ENCODE measurements around the gene XIAP.

DNA sequence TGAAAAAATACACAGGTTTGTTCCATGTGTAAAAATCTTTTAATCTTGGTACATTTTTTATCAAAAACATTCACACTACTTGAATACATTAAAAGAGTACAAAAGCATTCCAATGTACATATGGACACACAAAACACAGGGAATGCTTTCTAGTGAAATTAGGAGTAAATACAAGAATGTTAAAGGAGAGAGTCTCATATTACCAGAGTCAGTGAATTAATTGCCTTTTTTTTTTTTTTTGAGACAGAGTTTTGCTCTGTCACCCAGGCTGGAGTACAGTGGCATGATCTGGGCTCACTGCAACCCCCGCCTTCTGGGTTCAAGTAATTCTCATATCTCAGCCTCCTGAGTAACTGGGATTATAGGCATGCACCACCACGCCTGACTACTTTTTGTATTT lies 17.0 kb downstream of the XIAP start:
- TF ChIP-seq, protein P1, sequence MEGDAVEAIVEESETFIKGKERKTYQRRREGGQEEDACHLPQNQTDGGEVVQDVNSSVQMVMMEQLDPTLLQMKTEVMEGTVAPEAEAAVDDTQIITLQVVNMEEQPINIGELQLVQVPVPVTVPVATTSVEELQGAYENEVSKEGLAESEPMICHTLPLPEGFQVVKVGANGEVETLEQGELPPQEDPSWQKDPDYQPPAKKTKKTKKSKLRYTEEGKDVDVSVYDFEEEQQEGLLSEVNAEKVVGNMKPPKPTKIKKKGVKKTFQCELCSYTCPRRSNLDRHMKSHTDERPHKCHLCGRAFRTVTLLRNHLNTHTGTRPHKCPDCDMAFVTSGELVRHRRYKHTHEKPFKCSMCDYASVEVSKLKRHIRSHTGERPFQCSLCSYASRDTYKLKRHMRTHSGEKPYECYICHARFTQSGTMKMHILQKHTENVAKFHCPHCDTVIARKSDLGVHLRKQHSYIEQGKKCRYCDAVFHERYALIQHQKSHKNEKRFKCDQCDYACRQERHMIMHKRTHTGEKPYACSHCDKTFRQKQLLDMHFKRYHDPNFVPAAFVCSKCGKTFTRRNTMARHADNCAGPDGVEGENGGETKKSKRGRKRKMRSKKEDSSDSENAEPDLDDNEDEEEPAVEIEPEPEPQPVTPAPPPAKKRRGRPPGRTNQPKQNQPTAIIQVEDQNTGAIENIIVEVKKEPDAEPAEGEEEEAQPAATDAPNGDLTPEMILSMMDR (IDR thresholded peaks at IDR 0.05), result no peak
- no peak for TF ChIP-seq ZFX (IDR thresholded peaks at IDR 0.05; ENCODE audit: borderline replicate concordance)

Data from 22Rv1 (cell line).